Measurements from ENCODE around the gene LARP4.

DNA sequence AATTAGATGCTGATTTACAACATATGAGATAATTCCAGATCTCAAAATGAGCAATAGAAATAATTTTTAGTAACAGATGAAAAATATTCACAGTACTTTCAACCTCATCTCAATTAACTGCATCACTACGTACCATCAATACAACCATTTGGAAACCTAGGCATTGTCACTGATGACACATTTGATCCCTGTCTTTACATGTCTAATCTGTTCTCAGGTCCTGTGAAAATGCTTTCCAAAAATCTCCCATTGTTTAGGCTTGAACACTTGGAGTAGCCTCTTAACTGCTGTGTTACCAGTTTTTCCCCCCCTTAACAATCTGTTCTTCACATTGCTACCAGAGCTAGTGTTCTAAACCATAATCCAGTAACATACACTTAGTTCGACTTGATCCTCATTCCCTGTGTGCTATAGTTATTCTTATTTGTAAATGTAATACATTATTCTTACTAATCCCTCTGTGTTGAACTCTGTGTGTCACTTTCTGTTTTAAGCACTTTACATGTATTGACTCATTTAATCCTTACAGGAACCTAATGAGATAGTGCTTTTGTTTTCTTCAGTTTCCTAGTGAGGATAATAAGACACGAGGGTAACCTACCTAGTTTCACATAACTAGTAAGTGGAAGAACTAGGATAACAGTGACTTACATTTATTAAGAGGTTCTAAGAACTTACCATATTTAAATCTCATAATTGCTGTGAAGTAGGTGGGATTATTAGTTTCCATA is 41.7 kb downstream of the LARP4 start:
- TF ChIP-seq CTCF (conservative IDR thresholded peaks at IDR 0.05; ENCODE audit: low read depth, low read length), result no peak
- no peak for TF ChIP-seq EZH2 (IDR thresholded peaks at IDR 0.05; ENCODE audit: low read length, unreplicated experiment)
- no peak for TF ChIP-seq EZH2phosphoT487 (IDR thresholded peaks at IDR 0.05; ENCODE audit: borderline replicate concordance, low read length)

Data from PC-3 (cell line).